ENCODE measurements around the gene CALD1. TPM values are rescaled to one million over a fixed set of nuclear protein-coding genes. Genes with fewer than 3 reads are reported as not detected.

The CALD1 gene
- total and polyA plus RNA-seq, 11 donors, result 89.6 to 186 (median 125) TPM

- Histone ChIP-seq H3K27ac (peak overlapping the region; percentile 35 to 86 (median 66)), H3K4me3 (no peak overlapping the region), H3K27me3 (no peaks in the 10 kb centered on the region), H3K36me3 (no peaks in the 10 kb centered on the region), H3K4me1 (peaks cover 0 to 27% (median 2%) of the 10 kb centered on the region in 12 donors), H3K9me3 (no peaks in the 10 kb centered on the region)
- WGBS, 4 donors, result 24 to 48% (median 47%) methylated on average over 5 of the region's 5 CpGs
- ATAC-seq (peak in 3 of 4 donors; percentile 25 to 39 (median 26)), DNase-seq (peak in 1 of 5 donors; percentile 38)
- no peak for TF ChIP-seq CTCF (IDR thresholded peaks at IDR 0.05)
- no peak for TF ChIP-seq POLR2A (IDR thresholded peaks at IDR 0.05)
- intact Hi-C loops (cut with DNase I), result loop anchor here in 1 of 10 donors (10.0 kb wide), 1 partner anchor 137 kb away; no protein-coding TSS in a partner anchor
Measured at GRCh38 chr7:134767520-134768168, 11.8 kb upstream of the CALD1 start.

- Histone ChIP-seq H3K9me3 (no peaks in the 10 kb centered on the region), H3K36me3 (no peaks in the 10 kb centered on the region), H3K27me3 (no peaks in the 10 kb centered on the region), H3K4me1 (peaks cover 0 to 27% (median 2%) of the 10 kb centered on the region in 12 donors), H3K4me3 (no peak overlapping the region), H3K27ac (peak overlapping the region in 8 of 12 donors; percentile 0 to 86 (median 63))
- DNase-seq, result no peak
- ATAC-seq, result no peak
- intact Hi-C loops (cut with DNase I), result loop anchor here in 1 of 10 donors (10.0 kb wide), 1 partner anchor 137 kb away; no protein-coding TSS in a partner anchor
- TF ChIP-seq POLR2A (IDR thresholded peaks at IDR 0.05) (no peak), CTCF (IDR thresholded peaks at IDR 0.05) (no peak)
- WGBS, 4 donors, result 78 to 88% (median 84%) methylated on average over 4 of the region's 4 CpGs
Measured at GRCh38 chr7:134768243-134768642, 11.2 kb upstream of the CALD1 start.

GRCh38 chr7:134770676-134771075 lies 8.8 kb upstream of the CALD1 start:
- H3K4me3 ChIP-seq, result no peak overlapping the region

More at GRCh38 chr7:134770676-134771075, 8.8 kb upstream of the CALD1 start:
- TF ChIP-seq POLR2A (IDR thresholded peaks at IDR 0.05), result no peak
- TF ChIP-seq CTCF (IDR thresholded peaks at IDR 0.05), result no peak
- intact Hi-C loops (cut with DNase I), result loop anchor here in 5 of 10 donors (10.0 kb wide), 3 partner anchors 164 to 394 kb away; no protein-coding TSS in a partner anchor
- no peak overlapping the region for H3K27ac ChIP-seq
- no peaks in the 10 kb centered on the region for H3K36me3 ChIP-seq
- WGBS, 4 donors, result 88 to 91% (median 89%) methylated on average over 6 of the region's 6 CpGs
- ATAC-seq (no peak), DNase-seq (no peak)
- H3K4me1 ChIP-seq, result peaks cover 0 to 18% (median 2%) of the 10 kb centered on the region in 12 donors
- no peaks in the 10 kb centered on the region for H3K9me3 ChIP-seq
- H3K27me3 ChIP-seq, result no peaks in the 10 kb centered on the region
